VCaP (cell line): Measurements from ENCODE around the gene CABLES2.

Experiments used
- H3K27ac ChIP-seq: fragments of 450-650 bp; 2 replicates; pipeline ENCODE4 v1.5.1; 2017
- TF ChIP-seq, protein P1 (sequence below): fragments of 450-650 bp; conservative IDR thresholded peaks from 2 replicates; pipeline ENCODE4 v1.5.1; 2017; ENCODE audit warnings: mild to moderate bottlenecking, moderate library complexity

CABLES2 gene

GRCh38 chr20:62351469-62352401 lies 55.4 kb downstream of the CABLES2 start:
- TF ChIP-seq, protein P1, sequence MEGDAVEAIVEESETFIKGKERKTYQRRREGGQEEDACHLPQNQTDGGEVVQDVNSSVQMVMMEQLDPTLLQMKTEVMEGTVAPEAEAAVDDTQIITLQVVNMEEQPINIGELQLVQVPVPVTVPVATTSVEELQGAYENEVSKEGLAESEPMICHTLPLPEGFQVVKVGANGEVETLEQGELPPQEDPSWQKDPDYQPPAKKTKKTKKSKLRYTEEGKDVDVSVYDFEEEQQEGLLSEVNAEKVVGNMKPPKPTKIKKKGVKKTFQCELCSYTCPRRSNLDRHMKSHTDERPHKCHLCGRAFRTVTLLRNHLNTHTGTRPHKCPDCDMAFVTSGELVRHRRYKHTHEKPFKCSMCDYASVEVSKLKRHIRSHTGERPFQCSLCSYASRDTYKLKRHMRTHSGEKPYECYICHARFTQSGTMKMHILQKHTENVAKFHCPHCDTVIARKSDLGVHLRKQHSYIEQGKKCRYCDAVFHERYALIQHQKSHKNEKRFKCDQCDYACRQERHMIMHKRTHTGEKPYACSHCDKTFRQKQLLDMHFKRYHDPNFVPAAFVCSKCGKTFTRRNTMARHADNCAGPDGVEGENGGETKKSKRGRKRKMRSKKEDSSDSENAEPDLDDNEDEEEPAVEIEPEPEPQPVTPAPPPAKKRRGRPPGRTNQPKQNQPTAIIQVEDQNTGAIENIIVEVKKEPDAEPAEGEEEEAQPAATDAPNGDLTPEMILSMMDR = no peak
- H3K27ac ChIP-seq = peak overlapping the region; percentile 31

- H3K27ac ChIP-seq = no peak overlapping the region
- TF ChIP-seq, protein P1 = no peak
These were observed 56.3 kb downstream of the CABLES2 start for GRCh38 chr20:62350629-62351422.

GRCh38 chr20:62350098-62350628 lies 56.9 kb downstream of the CABLES2 start:
- TF ChIP-seq, protein P1 = no peak
- H3K27ac ChIP-seq = no peak overlapping the region

- no peak overlapping the region for H3K27ac ChIP-seq
- TF ChIP-seq, protein P1 = no peak
These were observed 57.5 kb downstream of the CABLES2 start for GRCh38 chr20:62349556-62350097.

GRCh38 chr20:62348604-62349003 lies 58.5 kb downstream of the CABLES2 start:
- no peak overlapping the region for H3K27ac ChIP-seq
- TF ChIP-seq, protein P1 = no peak

DNA sequence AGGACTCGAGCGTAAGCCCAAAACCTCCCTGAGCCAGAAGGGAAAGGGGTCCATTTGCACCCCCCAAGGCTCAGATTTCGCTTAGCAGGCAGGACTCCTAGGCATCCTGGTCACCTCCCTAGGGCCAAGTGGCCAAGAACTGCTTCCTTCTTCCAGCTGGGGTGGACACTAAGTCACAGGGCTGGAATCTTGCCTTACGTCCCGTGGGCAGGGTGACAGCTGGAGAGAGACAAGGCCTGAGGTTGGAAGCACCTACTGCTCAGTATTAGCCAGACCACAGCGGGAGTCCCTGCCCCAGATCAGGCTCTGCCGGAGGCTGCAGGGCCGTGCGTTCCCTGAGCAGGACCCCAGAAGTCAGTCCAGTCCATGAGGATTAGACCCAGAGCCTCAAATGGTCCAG lies 59.6 kb downstream of the CABLES2 start:
- TF ChIP-seq, protein P1 = no peak
- H3K27ac ChIP-seq = no peak overlapping the region

DNA sequence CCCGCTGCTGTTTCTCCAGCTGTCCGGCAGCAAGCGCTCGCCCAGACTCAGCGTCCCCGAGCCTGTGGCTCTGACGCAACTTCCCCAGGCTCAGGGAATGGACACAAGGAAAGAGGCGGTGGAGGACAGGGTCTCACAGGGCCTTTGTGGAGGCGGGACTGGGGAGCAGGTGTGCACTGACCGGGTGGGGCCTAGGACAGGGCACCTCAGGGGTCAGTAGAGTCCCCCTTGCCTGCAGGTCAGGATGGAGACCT lies 60.0 kb downstream of the CABLES2 start:
- TF ChIP-seq, protein P1 = no peak
- no peak overlapping the region for H3K27ac ChIP-seq
